Measurements from ENCODE around the gene ACMSD.
"Not testable (repeated sequence)": the region's sequence is repeated elsewhere in the genome, so short reads cannot be mapped to it uniquely, and the experiment has no call there.

Gene ACMSD

GRCh38 chr2:134838143-134838620, at the start of gene ACMSD:
ACMSD (plus strand) TSS chr2:134838616; CDS start chr2:134838683, 67 bp downstream.
- DNase-seq, result no peak

DNA sequence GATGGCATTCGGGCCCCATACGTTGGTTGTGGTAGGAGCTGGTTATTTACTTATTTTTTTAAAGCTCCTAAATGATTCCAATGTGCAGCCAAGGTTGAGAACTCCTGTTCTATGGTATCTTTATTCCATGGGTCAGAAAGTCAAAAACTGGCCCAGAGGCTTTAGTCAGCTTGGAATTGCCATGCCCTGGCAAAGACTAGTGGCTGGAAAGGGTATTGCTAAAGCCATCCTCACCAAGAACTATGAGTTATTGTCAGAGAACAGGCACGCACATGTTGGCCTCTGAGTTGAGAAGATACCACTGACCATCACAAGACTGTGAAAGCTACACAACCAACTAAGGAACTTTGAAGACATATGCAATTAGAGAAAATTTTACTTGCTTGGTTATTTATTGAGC, 47.9 kb upstream of the ACMSD start:
- no peak for DNase-seq

DNA sequence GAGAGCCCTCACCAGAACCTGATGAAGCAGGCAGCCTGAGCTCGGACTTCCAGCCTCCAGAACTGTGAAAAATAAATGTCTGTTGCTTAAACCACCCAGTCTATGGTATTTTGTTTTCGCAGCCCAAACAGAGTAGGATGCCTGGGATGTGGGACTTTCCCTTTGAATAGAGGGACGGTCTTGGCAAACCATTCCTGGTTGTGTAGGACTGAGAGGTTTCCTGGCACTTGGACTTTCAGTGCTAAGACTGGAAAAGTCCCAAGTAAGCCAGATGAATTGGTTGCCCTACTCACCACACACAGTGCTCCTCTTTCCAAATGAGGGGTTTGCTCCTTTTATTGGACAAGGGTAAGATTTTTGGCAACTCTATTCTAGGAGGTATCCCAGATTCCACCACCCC, 46.8 kb upstream of the ACMSD start:
- no peak for DNase-seq

DNA sequence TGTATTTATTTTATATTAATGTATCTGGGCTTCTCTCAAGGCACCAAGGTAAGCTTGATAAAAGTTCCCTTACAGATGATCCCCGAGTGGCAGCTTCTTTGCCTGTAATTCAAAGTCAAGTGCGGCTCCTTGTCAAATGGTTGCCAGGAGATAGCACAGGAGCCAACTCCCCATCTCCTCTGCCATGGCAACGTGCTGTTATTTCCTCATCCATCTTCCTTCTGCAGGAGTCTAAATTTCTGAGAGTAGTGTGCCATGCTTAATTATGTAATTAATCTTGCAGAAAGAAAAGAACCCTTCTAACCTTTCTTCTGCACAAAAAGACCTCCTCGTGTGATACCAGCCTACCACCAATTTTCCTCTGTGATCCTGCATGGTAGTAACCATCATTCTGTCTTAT, 46.2 kb upstream of the ACMSD start:
- no peak for DNase-seq

DNA sequence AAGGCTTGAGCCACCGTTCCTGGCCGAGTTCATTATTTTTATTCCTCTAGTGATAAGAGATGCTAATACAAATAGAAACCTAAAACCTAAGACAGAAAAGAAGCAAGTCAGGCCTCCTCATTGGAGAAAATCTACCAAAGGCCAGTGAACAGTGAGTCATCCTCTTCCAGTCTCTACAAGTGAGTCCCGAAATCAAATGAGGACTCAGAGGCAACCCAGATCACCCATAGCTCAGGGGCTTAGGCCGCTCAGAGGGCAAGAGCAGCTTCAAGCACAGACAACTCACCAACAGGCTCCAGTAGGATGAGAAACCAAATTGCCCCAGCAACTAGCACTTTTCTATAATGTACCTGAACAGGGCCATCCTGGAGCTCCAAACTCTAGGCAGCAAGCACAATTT, 42.7 kb upstream of the ACMSD start:
- no peak for DNase-seq

- DNase-seq, result no peak
Observed at GRCh38 chr2:134796373-134796772, 42.0 kb upstream of the ACMSD start.

DNA sequence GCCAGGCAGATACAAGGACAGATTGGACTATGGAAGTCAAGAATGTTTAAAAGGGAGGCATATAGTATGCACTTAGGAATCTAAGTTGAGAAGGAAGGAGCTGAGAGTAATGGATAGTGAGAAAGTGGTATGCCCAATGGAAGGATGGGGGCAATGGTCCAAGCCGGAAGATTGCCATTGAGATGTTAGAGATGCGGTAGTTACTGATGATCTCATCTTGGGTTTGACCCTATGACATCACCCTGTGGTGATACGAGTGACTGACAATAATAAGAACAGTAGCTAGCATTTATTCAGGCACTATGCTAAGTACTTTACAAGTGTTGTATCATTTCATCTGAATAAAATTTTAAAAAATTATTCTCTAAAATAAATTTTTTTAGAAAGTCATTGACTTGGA, 38.5 kb upstream of the ACMSD start:
- DNase-seq, result no peak

GRCh38 chr2:134800341-134800740, 38.1 kb upstream of the ACMSD start:
- no peak for DNase-seq

GRCh38 chr2:134803609-134804405, 34.6 kb upstream of the ACMSD start:
- DNase-seq, result not testable (repeated sequence)

- no peak for DNase-seq
Observed at GRCh38 chr2:134815741-134816140, 22.7 kb upstream of the ACMSD start.

DNA sequence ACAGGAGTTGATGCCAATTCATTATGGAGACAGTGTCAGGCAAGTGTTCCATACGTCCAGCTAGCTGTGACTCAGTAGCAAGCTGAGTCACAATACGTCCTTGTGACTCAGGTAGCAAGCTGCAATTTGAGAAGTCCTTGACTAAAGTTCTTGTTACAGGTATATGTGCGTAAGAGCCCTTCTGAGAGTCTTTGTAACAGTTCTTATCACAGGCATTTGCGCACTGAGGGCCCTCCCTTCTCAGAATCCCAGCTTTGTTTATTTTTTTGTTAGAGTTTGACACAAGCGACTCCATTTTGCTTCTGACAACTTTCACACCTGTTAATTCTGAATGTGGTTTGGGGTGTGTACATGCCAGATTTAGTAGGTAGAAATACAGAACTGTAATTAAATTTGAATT, 20.1 kb upstream of the ACMSD start:
- DNase-seq, result no peak

GRCh38 chr2:134819334-134819733, 19.1 kb upstream of the ACMSD start:
- DNase-seq, result no peak

DNA sequence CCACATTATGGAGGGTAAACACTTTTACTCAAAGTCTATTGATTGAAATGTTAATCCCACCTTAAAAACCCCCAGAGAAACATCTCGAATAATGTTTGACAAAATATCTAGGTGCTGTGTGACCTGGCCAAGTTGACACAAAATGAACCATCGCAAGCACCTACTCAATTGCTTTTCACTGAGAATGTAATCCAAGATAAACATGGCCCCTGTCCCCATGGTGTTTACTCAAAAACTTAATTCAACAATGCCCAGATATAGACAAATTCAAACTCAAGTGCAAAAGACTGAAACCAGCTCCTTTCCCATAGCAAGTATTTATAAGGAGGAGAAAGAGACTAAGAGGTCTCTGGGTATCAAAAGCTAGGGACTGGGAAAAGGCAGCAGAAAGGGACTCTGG, 15.0 kb upstream of the ACMSD start:
- no peak for DNase-seq

- DNase-seq, result no peak
Observed at GRCh38 chr2:134823832-134824231, 14.6 kb upstream of the ACMSD start.

DNA sequence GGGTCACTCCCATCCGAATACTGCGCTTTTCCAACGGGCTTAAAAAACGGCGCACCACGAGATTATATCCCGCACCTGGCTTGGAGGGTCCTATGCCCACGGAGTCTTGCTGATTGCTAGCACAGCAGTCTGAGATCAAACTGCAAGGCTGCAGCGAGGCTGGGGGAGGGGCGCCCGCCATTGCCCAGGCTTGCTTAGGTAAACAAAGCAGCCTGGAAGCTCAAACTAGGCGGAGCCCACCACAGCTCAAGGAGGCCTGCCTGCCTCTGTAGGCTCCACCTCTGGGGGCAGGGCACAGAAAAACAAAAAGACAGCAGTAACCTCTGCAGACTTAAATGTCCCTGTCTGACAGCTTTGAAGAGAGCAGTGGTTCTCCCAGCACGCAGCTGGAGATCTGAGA, 12.7 kb upstream of the ACMSD start:
- DNase-seq, result not testable (repeated sequence)

DNA sequence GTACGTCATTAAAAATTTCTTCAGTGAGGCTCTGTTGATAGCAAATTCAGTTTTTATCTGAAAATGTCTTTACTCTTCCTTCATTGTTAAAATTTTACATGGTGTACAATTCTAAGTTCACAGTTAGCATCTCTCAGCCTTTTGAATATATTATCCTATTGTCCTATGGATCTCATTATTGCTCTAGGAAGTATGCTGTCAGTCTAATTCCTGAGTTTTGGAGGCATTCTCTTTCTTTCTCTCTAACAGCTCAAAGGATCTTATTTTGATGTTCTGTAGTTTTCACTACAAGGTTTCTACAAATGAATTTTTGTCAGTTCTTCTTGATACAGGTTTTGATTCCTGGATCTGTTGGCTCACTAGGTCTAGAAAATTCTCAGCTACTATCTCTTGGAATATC, 2.9 kb upstream of the ACMSD start:
- no peak for DNase-seq

DNA sequence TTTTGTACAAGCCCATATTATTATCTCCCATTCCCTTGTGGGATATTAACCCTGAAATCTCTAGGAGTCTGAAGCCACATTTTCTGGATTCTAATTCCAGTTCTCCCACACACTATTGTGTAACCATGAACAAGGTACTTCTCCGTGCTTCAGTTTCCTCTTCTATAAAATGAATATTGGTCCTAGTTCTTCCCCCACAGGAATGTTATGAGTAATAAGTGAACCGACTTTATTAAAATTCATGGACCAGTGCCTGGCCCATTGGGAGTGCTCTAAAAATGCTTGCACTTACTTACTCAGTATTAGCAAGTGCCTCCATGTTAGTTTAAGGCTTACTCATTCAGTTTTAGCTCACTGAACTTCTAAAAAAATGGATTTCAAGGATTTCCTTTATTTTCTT, 1.4 kb upstream of the ACMSD start:
- no peak for DNase-seq

- DNase-seq, result no peak
Observed at GRCh38 chr2:134839649-134840048, 1.2 kb downstream of the ACMSD start.

GRCh38 chr2:134842930-134843490, 4.6 kb downstream of the ACMSD start:
- DNase-seq, result no peak

DNA sequence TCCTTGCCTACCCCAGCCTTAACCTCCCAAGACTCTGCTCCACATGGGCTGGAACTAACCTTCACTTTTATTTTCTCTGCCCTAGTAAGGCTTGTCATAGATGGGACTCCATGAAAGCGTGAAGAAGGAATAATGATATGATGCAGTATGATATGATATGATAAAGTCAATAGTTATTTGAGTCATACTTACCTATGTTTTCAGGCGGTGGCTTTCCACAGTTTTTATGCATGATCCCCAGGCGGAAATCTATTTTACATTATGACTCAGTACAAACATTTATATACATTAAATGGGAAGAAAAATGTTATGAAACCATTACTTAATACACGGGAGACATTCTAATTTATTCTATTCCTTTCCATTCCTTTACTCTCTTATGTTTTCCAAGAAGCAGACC, 5.6 kb downstream of the ACMSD start:
- no peak for DNase-seq

GRCh38 chr2:134845028-134845427, 6.6 kb downstream of the ACMSD start:
- no peak for DNase-seq

GRCh38 chr2:134845719-134846118, 7.3 kb downstream of the ACMSD start:
- DNase-seq, result no peak

- DNase-seq, result no peak
Observed at GRCh38 chr2:134846213-134846612, 7.8 kb downstream of the ACMSD start.

GRCh38 chr2:134847582-134847981, 9.2 kb downstream of the ACMSD start:
- not testable (repeated sequence) for DNase-seq

DNA sequence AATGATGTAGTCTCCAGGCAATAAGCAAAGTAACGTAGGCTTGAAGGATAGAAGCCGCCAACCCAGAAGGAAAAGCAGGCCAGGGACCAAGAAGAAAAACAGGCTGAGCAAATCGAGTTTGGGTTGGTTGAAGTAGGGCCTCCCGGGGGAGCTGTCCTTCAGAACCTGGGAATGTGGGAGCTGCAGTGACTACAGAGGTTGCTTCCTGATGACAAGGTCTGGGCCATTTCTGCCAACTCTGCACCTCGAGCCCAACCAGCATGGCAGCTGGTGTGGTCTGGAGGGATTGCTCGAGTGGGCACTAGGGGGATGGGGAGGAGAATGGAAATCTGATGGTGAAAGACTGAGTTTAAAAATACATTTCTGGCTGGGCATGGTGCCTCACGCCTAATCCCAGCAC, 14.1 kb downstream of the ACMSD start:
- no peak for DNase-seq
